ENCODE measurements around the gene UTP25. TPM values are rescaled to one million over a fixed set of nuclear protein-coding genes. Genes with fewer than 3 reads are reported as not detected.
A peak's percentile ranks its signal among the peaks of the same experiment; 100 is the strongest.

The UTP25 gene
- polyA plus RNA-seq, 1 donor (not counting 4 experiments of a cell fraction or from before 2014, with no cell fraction given) = 13.3 TPM

GRCh38 chr1:209816923-209817322 is 10.8 kb upstream of the UTP25 start:
- Histone ChIP-seq H3K4me1 (ENCODE audit: control insufficient read depth, extremely low read depth, insufficient read depth, low read length) (peaks cover 34% of the 10 kb centered on the region), H3K9me3 (ENCODE audit: control insufficient read depth, low read depth, low read length) (no peaks in the 10 kb centered on the region), H3K27ac (ENCODE audit: control insufficient read depth, insufficient read depth, low read length) (peak overlapping the region; percentile 100), H3K9me1 (ENCODE audit: control insufficient read depth, extremely low read depth, insufficient read depth, low read length) (no peaks in the 10 kb centered on the region), H3K4me3 (ENCODE audit: control insufficient read depth in 2 of 3, extremely low read depth in 1 of 3, insufficient read depth in 2 of 3, low read depth in 1 of 3, low read length in 3 of 3) (no peak overlapping the region), H3K79me2 (ENCODE audit: control insufficient read depth, insufficient read depth, low read length) (no peaks in the 10 kb centered on the region), H4K20me1 (ENCODE audit: control insufficient read depth, extremely low read depth, insufficient read depth, low read length) (no peaks in the 10 kb centered on the region), H2AFZ (ENCODE audit: control insufficient read depth, low read length) (no peak overlapping the region), H3K4me2 (ENCODE audit: control insufficient read depth, extremely low read depth, insufficient read depth, low read depth, low read length) (peak overlapping the region; percentile 97), H3K27me3 (ENCODE audit: control insufficient read depth, extremely low read depth, insufficient read depth, low read length) (no peaks in the 10 kb centered on the region), H3K9ac (ENCODE audit: control insufficient read depth, extremely low read depth, insufficient read depth, low read length) (peak overlapping the region; percentile 98), H3K36me3 (ENCODE audit: control insufficient read depth in 2 of 2, extremely low read depth in 1 of 2, insufficient read depth in 2 of 2, low read length in 2 of 2) (no peaks in the 10 kb centered on the region)
- dilution Hi-C loops (cut with MboI; ENCODE audit: extremely low pct_ligation_motif_present, low sequenced_read_pairs) = no loop called here
- DNase-seq (ENCODE audit: low read depth, low spot score) (no peak), FAIRE-seq (peak; percentile 39)
- TF ChIP-seq, protein P1, sequence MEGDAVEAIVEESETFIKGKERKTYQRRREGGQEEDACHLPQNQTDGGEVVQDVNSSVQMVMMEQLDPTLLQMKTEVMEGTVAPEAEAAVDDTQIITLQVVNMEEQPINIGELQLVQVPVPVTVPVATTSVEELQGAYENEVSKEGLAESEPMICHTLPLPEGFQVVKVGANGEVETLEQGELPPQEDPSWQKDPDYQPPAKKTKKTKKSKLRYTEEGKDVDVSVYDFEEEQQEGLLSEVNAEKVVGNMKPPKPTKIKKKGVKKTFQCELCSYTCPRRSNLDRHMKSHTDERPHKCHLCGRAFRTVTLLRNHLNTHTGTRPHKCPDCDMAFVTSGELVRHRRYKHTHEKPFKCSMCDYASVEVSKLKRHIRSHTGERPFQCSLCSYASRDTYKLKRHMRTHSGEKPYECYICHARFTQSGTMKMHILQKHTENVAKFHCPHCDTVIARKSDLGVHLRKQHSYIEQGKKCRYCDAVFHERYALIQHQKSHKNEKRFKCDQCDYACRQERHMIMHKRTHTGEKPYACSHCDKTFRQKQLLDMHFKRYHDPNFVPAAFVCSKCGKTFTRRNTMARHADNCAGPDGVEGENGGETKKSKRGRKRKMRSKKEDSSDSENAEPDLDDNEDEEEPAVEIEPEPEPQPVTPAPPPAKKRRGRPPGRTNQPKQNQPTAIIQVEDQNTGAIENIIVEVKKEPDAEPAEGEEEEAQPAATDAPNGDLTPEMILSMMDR (optimal IDR thresholded peaks at IDR 0.05 in 1 of 3, IDR thresholded peaks at IDR 0.05 in 1 of 3, conservative IDR thresholded peaks at IDR 0.05 in 1 of 3; ENCODE audit: extremely low read depth in 1 of 3, insufficient read depth in 2 of 3, low read length in 3 of 3) = no peak
- TF ChIP-seq EZH2 (IDR thresholded peaks at IDR 0.05; ENCODE audit: low read length) = no peak

DNA sequence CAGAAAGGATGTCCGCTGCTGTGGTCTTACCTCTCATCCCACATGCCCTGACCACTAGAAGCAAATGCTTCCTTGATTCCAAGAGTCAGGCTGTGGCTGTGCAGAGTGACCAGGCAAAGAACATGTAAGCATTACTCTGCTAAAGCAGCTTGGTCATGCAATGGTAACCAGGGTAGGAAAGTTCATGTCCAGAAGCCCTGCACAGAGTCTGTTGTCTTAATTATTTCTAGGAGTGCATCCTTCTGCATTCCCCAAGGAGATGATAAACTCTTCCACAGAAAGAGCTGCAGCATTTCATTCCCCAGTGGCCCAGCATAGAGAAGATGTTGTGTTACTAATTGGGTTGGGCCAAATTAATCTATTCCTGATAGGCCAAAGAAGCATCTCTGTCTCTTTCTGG is 10.1 kb upstream of the UTP25 start:
- no peak overlapping the region for H3K9ac ChIP-seq (ENCODE audit: control insufficient read depth, extremely low read depth, insufficient read depth, low read length)
- H3K27me3 ChIP-seq (ENCODE audit: control insufficient read depth, extremely low read depth, insufficient read depth, low read length) = no peaks in the 10 kb centered on the region
- H3K9me3 ChIP-seq (ENCODE audit: control insufficient read depth, low read depth, low read length) = no peaks in the 10 kb centered on the region
- no peaks in the 10 kb centered on the region for H4K20me1 ChIP-seq (ENCODE audit: control insufficient read depth, extremely low read depth, insufficient read depth, low read length)
- FAIRE-seq (no peak), DNase-seq (ENCODE audit: low read depth, low spot score) (no peak)
- H3K27ac ChIP-seq (ENCODE audit: control insufficient read depth, insufficient read depth, low read length) = peak overlapping the region; percentile 100
- dilution Hi-C loops (cut with MboI; ENCODE audit: extremely low pct_ligation_motif_present, low sequenced_read_pairs) = no loop called here
- TF ChIP-seq EZH2 (IDR thresholded peaks at IDR 0.05; ENCODE audit: low read length) = no peak
- TF ChIP-seq, protein P1 (optimal IDR thresholded peaks at IDR 0.05 in 1 of 3, IDR thresholded peaks at IDR 0.05 in 1 of 3, conservative IDR thresholded peaks at IDR 0.05 in 1 of 3; ENCODE audit: extremely low read depth in 1 of 3, insufficient read depth in 2 of 3, low read length in 3 of 3) = no peak
- H3K4me1 ChIP-seq (ENCODE audit: control insufficient read depth, extremely low read depth, insufficient read depth, low read length) = peaks cover 39% of the 10 kb centered on the region
- no peaks in the 10 kb centered on the region for H3K9me1 ChIP-seq (ENCODE audit: control insufficient read depth, extremely low read depth, insufficient read depth, low read length)
- H3K36me3 ChIP-seq (ENCODE audit: control insufficient read depth in 2 of 2, extremely low read depth in 1 of 2, insufficient read depth in 2 of 2, low read length in 2 of 2) = no peaks in the 10 kb centered on the region
- no peak overlapping the region for H3K4me2 ChIP-seq (ENCODE audit: control insufficient read depth, extremely low read depth, insufficient read depth, low read depth, low read length)
- H3K4me3 ChIP-seq (ENCODE audit: control insufficient read depth in 2 of 3, extremely low read depth in 1 of 3, insufficient read depth in 2 of 3, low read depth in 1 of 3, low read length in 3 of 3) = no peak overlapping the region
- H3K79me2 ChIP-seq (ENCODE audit: control insufficient read depth, insufficient read depth, low read length) = no peaks in the 10 kb centered on the region
- H2AFZ ChIP-seq (ENCODE audit: control insufficient read depth, low read length) = no peak overlapping the region
